GM12872 (cell line): Measurements from ENCODE around the gene POU6F2.

Experiments used
- CTCF ChIP-seq: IDR thresholded peaks from 3 replicates; pipeline ENCODE4 v1.5.1; 2011; ENCODE audit warnings: low read depth, mild to moderate bottlenecking, low read length, moderate library complexity; ENCODE audit not compliant: insufficient read depth

POU6F2 gene

GRCh38 chr7:38992203-38992602, 14.5 kb downstream of the POU6F2 start:
- no peak for TF ChIP-seq CTCF

GRCh38 chr7:39001595-39001994, 23.9 kb downstream of the POU6F2 start:
- no peak for TF ChIP-seq CTCF

GRCh38 chr7:39002755-39003154, 25.0 kb downstream of the POU6F2 start:
- no peak for TF ChIP-seq CTCF

GRCh38 chr7:39005036-39005435, 27.3 kb downstream of the POU6F2 start:
- no peak for TF ChIP-seq CTCF

- no peak for TF ChIP-seq CTCF
Measured at GRCh38 chr7:39005461-39005860, 27.8 kb downstream of the POU6F2 start.

GRCh38 chr7:39016609-39017008, 38.9 kb downstream of the POU6F2 start:
- TF ChIP-seq CTCF, result no peak

- no peak for TF ChIP-seq CTCF
Measured at GRCh38 chr7:39017369-39017915, 39.7 kb downstream of the POU6F2 start.
